ENCODE results near the gene GPC3. TPM values are rescaled to one million over a fixed set of nuclear protein-coding genes. Genes with fewer than 3 reads are reported as not detected.
"Not testable (repeated sequence)": the region's sequence is repeated elsewhere in the genome, so short reads cannot be mapped to it uniquely, and the experiment has no call there.

Gene GPC3
- total and polyA plus RNA-seq, 3 experiments from 2014 or later = not detected

DNA sequence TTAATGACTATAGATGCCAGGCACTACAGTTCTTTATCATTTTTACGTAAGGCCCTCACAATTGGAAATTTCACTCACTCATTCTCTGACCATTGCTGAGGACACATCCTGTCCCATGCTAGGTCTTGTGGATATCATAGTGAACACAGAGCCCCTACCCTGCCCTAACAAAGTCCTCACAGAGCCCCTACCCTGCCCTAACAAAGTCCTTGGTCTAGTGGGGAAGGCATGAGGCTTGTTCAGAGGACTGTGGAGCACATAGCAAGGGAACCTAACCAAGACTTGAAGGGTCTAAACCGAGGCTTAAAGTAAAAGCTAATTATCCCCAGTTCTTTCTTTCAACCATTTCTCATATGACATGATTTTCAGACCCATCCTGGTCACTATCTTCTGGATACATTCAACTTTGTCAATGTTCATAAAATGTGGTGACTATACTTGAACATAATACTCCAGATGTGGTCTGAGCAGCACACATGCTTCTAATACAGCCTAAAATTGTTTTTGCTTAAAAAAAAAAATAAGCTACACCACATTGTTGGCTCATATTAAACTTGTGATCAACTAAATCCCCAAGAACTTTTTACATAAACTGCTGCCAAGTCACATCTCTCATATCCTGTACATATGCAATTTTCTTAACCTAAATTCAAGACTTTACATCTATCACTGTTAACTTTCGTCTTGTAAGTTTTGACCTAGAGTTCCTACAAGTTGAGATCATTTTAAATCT, 77.0 kb downstream of the GPC3 start:
- Histone ChIP-seq H3K36me3 (ENCODE audit: insufficient read depth, low read length) (no peaks in the 10 kb centered on the region), H3K9me3 (ENCODE audit: low read length) (no peaks in the 10 kb centered on the region), H3K4me1 (ENCODE audit: insufficient read depth, low read length) (no peaks in the 10 kb centered on the region), H3K4me3 (ENCODE audit: low read length) (no peak overlapping the region), H3K27me3 (ENCODE audit: insufficient read depth, low read length, poor library complexity, severe bottlenecking) (no peaks in the 10 kb centered on the region), H3K27ac (ENCODE audit: low read depth, low read length) (no peak overlapping the region)
- H3K27ac Mint-ChIP-seq = no peak overlapping the region
- POLR2A ChIA-PET = no interaction called here
- H3K27me3 Mint-ChIP-seq = peaks cover 1 to 5% of the 10 kb centered on the region in 2 donors
- no peak overlapping the region for H3K4me3 Mint-ChIP-seq
- no peaks in the 10 kb centered on the region for H3K4me1 Mint-ChIP-seq
- H3K9me3 Mint-ChIP-seq = no peaks in the 10 kb centered on the region
- H3K36me3 Mint-ChIP-seq = no peaks in the 10 kb centered on the region
- DNase-seq = no peak
- CTCF ChIA-PET = no interaction called here

DNA sequence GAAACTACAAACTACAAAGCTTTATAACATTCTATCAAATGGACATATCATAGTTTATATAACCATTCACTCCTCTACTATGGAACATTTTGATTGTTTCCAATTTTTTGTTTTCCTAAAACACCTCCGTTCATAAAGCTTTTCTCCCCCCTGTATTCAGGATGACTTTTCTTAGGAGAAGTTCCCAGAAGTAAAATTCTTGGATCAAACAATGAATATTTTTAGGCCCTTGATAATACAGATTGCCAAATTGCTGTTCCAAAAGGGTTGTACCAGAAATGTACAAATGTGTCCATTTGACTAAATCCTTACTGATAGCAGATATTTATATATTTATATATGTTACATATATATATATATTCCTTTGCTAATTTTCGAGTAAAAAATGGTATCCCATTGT, 77.8 kb downstream of the GPC3 start:
- Histone ChIP-seq H3K9me3 (ENCODE audit: low read length) (no peaks in the 10 kb centered on the region), H3K36me3 (ENCODE audit: insufficient read depth, low read length) (no peaks in the 10 kb centered on the region), H3K27ac (ENCODE audit: low read depth, low read length) (no peak overlapping the region), H3K27me3 (ENCODE audit: insufficient read depth, low read length, poor library complexity, severe bottlenecking) (no peaks in the 10 kb centered on the region), H3K4me1 (ENCODE audit: insufficient read depth, low read length) (no peaks in the 10 kb centered on the region), H3K4me3 (ENCODE audit: low read length) (no peak overlapping the region)
- no peak for DNase-seq
- ChIA-PET POLR2A (no interaction called here), CTCF (no interaction called here)
- Mint-ChIP-seq H3K9me3 (no peaks in the 10 kb centered on the region), H3K4me1 (no peaks in the 10 kb centered on the region), H3K4me3 (no peak overlapping the region), H3K27me3 (peaks cover 1 to 5% of the 10 kb centered on the region in 2 donors), H3K36me3 (no peaks in the 10 kb centered on the region), H3K27ac (no peak overlapping the region)

DNA sequence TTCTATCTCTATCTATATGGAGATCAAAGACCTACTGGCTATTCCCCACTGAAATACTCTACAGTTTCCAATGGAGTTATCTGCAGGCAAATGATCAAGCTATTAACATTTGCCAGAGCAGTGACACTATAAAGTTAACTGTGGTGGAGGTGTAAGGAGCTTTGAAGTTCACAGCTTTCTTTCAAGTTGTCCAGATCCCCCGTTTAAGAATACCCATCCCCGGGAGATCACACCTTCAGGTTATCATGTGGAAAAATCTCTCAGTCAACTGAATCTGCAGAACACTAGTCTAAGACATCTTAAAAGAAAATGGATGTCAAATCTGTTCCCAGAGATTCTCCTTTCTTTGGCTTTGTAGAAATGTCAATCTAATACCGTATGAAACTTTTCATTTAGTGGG, 80.1 kb downstream of the GPC3 start:
- no peak overlapping the region for H3K4me3 Mint-ChIP-seq
- H3K9me3 Mint-ChIP-seq = no peaks in the 10 kb centered on the region
- no peaks in the 10 kb centered on the region for H3K4me1 Mint-ChIP-seq
- Histone ChIP-seq H3K4me1 (ENCODE audit: insufficient read depth, low read length) (no peaks in the 10 kb centered on the region), H3K4me3 (ENCODE audit: low read length) (no peak overlapping the region), H3K36me3 (ENCODE audit: insufficient read depth, low read length) (no peaks in the 10 kb centered on the region), H3K9me3 (ENCODE audit: low read length) (no peaks in the 10 kb centered on the region), H3K27ac (ENCODE audit: low read depth, low read length) (no peak overlapping the region), H3K27me3 (ENCODE audit: insufficient read depth, low read length, poor library complexity, severe bottlenecking) (no peaks in the 10 kb centered on the region)
- H3K27me3 Mint-ChIP-seq = peaks cover 1 to 5% of the 10 kb centered on the region in 2 donors
- H3K36me3 Mint-ChIP-seq = no peaks in the 10 kb centered on the region
- no peak overlapping the region for H3K27ac Mint-ChIP-seq
- ChIA-PET CTCF (no interaction called here), POLR2A (no interaction called here)
- DNase-seq = no peak

DNA sequence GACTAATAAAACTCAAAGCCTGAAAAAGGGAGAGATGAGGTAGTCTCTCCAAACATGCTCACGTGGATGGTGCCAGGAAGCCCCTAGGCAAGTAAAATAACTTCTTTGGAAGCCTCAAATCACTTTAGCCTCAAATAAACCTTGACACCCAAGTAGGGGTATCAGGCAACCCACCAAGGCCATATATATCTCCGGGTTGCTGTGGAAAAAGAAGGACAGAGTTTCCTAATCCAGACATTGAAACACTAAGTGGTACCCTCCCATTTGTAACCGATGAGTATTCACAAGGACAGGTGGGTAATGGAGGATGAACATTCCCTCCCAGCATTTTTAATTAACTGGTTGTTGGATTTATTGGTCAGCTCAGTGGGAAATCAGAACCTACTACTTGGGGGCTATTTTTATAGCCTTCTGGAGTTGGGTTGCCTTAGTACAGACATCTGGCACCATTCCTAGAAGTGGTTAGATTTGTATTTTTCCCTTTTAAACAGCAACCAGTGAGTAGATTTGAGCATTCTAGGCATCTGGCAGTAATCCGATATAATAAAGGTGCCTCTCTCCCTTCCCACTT, 87.7 kb downstream of the GPC3 start:
- CTCF ChIA-PET = no interaction called here
- H3K27me3 Mint-ChIP-seq = peaks cover 2 to 3% of the 10 kb centered on the region in 2 donors

DNA sequence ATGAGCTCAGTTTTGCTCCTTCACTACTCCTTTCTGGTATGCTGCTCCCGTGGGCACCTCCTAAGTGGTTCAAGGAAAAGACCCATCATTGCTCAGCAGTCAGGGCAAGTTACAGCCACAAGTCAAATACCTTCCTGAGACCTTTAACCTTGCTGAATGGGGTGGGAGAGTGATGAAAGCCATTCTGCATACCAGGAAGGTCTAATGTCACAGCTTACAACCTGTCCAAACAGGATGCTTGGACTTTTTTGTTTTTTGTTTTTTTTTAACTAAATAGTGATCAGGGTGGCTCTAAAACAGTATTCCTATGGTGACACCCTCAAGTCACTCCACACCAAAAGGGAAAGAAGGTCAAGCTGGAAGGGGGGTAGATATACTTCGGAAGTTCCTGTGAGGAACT, 93.1 kb downstream of the GPC3 start:
- H3K27ac ChIP-seq (ENCODE audit: low read depth, low read length) = no peak overlapping the region
- H3K36me3 Mint-ChIP-seq = no peaks in the 10 kb centered on the region

More for the DNA sequence above, 87.7 kb downstream of the GPC3 start:
- POLR2A ChIA-PET = no interaction called here
- Histone ChIP-seq H3K36me3 (ENCODE audit: insufficient read depth, low read length) (no peaks in the 10 kb centered on the region), H3K4me3 (ENCODE audit: low read length) (no peak overlapping the region), H3K4me1 (ENCODE audit: insufficient read depth, low read length) (no peaks in the 10 kb centered on the region), H3K27ac (ENCODE audit: low read depth, low read length) (no peak overlapping the region), H3K27me3 (ENCODE audit: insufficient read depth, low read length, poor library complexity, severe bottlenecking) (no peaks in the 10 kb centered on the region), H3K9me3 (ENCODE audit: low read length) (no peaks in the 10 kb centered on the region)
- Mint-ChIP-seq H3K27ac (no peak overlapping the region), H3K36me3 (no peaks in the 10 kb centered on the region), H3K9me3 (no peaks in the 10 kb centered on the region), H3K4me1 (no peaks in the 10 kb centered on the region), H3K4me3 (no peak overlapping the region)
- DNase-seq = no peak

DNA sequence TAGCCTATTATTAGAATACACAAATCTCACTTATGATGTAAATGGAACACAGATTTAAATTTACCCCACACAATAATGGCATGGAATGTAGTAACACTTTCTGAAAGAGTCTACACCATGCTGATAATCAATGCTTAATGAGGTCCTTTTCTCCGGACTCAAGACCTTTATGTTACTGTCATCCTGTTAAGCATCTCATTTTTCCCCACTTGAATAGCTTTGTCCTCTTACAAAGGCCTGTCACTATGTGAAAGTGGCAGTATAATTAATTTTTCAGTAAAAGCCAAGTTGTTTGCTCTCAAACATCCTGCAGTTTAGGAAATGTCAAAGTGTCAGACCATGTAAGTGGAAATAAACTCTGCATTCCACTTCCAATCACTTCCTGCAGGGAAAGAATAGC, 96.4 kb downstream of the GPC3 start:
- Mint-ChIP-seq H3K9me3 (peaks cover 0 to 3% (median 0%) of the 10 kb centered on the region in 5 donors), H3K27me3 (peaks cover 3 to 10% of the 10 kb centered on the region in 2 donors), H3K4me1 (no peaks in the 10 kb centered on the region), H3K4me3 (no peak overlapping the region), H3K27ac (no peak overlapping the region), H3K36me3 (no peaks in the 10 kb centered on the region)
- Histone ChIP-seq H3K27ac (ENCODE audit: low read depth, low read length) (no peak overlapping the region), H3K4me1 (ENCODE audit: insufficient read depth, low read length) (no peaks in the 10 kb centered on the region), H3K9me3 (ENCODE audit: low read length) (no peaks in the 10 kb centered on the region), H3K27me3 (ENCODE audit: insufficient read depth, low read length, poor library complexity, severe bottlenecking) (no peaks in the 10 kb centered on the region), H3K4me3 (ENCODE audit: low read length) (no peak overlapping the region), H3K36me3 (ENCODE audit: insufficient read depth, low read length) (no peaks in the 10 kb centered on the region)
- DNase-seq = no peak
- CTCF ChIA-PET = no interaction called here
- POLR2A ChIA-PET = no interaction called here

More for the DNA sequence above, 93.1 kb downstream of the GPC3 start:
- Histone ChIP-seq H3K9me3 (ENCODE audit: low read length) (no peaks in the 10 kb centered on the region), H3K4me3 (ENCODE audit: low read length) (no peak overlapping the region), H3K36me3 (ENCODE audit: insufficient read depth, low read length) (no peaks in the 10 kb centered on the region), H3K4me1 (ENCODE audit: insufficient read depth, low read length) (no peaks in the 10 kb centered on the region), H3K27me3 (ENCODE audit: insufficient read depth, low read length, poor library complexity, severe bottlenecking) (no peaks in the 10 kb centered on the region)
- H3K4me3 Mint-ChIP-seq = no peak overlapping the region
- POLR2A ChIA-PET = no interaction called here
- DNase-seq = no peak
- CTCF ChIA-PET = interaction anchor here (0.6 kb wide), 1 partner anchor 43 kb away, joined by 3 read pairs; no protein-coding TSS in a partner anchor
- no peaks in the 10 kb centered on the region for H3K4me1 Mint-ChIP-seq
- peaks cover 3 to 8% of the 10 kb centered on the region in 2 donors for H3K27me3 Mint-ChIP-seq
- H3K27ac Mint-ChIP-seq = no peak overlapping the region
- peaks cover 0 to 3% (median 0%) of the 10 kb centered on the region in 5 donors for H3K9me3 Mint-ChIP-seq

DNA sequence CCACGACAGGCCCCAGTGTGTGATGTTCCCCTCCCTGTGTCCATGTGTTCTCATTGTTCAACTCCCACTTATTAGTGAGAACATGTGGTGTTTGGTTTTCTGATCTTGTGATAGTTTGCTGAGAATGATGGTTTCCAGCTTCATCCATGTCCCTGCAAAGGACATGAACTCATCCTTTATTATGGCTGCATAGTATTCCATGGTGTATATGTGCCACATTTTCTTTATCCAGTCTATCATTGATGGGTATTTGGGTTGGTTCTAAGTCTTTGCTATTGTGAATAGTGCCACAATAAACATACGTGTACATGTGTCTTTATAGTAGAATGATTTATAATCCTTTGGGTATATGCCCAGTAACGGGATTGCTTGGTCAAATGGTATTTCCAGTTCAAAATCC, 97.3 kb downstream of the GPC3 start:
- H3K9me3 ChIP-seq (ENCODE audit: low read length); POLR2A ChIA-PET; H3K27me3 Mint-ChIP-seq; H3K27ac ChIP-seq (ENCODE audit: low read depth, low read length); H3K4me1 ChIP-seq (ENCODE audit: insufficient read depth, low read length); H3K27ac Mint-ChIP-seq; H3K36me3 ChIP-seq (ENCODE audit: insufficient read depth, low read length); DNase-seq; H3K4me3 Mint-ChIP-seq; H3K9me3 Mint-ChIP-seq; CTCF ChIA-PET; H3K36me3 Mint-ChIP-seq; H3K4me1 Mint-ChIP-seq; H3K27me3 ChIP-seq (ENCODE audit: insufficient read depth, low read length, poor library complexity, severe bottlenecking); H3K4me3 ChIP-seq (ENCODE audit: low read length): not testable (repeated sequence)

DNA sequence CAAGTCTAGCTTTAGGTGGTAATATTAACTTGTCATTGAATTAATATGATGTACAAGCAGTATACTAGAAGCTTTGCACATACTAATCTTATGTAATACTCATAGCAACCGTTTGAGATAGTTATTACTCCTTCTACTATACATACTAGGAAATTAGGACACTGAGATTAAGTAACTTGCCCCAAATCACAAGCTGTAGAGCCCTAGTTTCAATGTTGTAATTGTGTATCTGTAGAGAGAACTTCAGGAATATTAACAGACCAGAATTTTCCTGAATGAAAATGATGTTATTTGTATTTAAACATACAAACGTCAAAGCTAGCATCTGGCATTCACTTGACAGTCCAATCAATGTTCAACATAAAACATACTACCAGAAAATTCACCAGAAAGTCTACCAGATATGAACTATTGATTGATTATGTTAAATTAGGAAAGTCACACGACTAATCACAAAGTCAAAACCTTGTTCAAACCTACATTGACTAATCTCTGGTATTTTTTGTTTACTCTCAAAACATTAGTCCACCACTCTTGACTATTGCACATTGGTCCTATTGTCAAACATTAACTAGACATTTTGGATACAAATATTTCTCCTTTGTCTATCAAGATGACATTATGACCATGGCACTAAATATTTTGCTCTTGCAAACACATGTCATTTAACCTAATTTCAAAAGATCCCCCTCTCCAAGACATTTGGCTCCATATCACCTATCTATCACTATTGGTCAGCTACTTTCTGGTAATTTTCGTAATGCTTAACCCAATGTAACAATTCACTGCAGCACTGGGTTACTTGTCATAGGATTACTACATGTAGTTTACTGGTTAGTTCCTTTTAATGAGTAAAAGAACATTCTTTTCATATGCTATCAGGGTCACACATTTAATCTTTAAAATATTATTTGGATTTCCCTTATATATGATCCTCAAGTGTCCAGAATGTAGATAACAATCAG, 100.7 kb downstream of the GPC3 start:
- Mint-ChIP-seq H3K4me3 (no peak overlapping the region), H3K36me3 (no peaks in the 10 kb centered on the region), H3K9me3 (no peaks in the 10 kb centered on the region), H3K4me1 (no peaks in the 10 kb centered on the region), H3K27me3 (peaks cover 0 to 10% of the 10 kb centered on the region in 2 donors), H3K27ac (no peak overlapping the region)
- Histone ChIP-seq H3K4me1 (ENCODE audit: insufficient read depth, low read length) (no peaks in the 10 kb centered on the region), H3K9me3 (ENCODE audit: low read length) (no peaks in the 10 kb centered on the region), H3K36me3 (ENCODE audit: insufficient read depth, low read length) (no peaks in the 10 kb centered on the region), H3K27me3 (ENCODE audit: insufficient read depth, low read length, poor library complexity, severe bottlenecking) (no peaks in the 10 kb centered on the region), H3K27ac (ENCODE audit: low read depth, low read length) (no peak overlapping the region), H3K4me3 (ENCODE audit: low read length) (no peak overlapping the region)
- no peak for DNase-seq
- POLR2A ChIA-PET = no interaction called here
- CTCF ChIA-PET = no interaction called here
